ENCODE results near the gene FLNB.

GRCh38 chr3:58169371-58169770 lies 161.1 kb downstream of the FLNB start:
- no peak for TF ChIP-seq EZH2 (IDR thresholded peaks at IDR 0.05; ENCODE audit: insufficient read depth, poor library complexity, severe bottlenecking)
- no peak for TF ChIP-seq EZH2phosphoT487 (IDR thresholded peaks at IDR 0.05; ENCODE audit: insufficient read depth, low read depth)

All from GM23248 (cell line).